Adrenal gland (tissue), 12 donors: ENCODE data around the gene MBLAC1. TPM values are rescaled to one million over a fixed set of nuclear protein-coding genes. Genes with fewer than 3 reads are reported as not detected.

ENCODE experiments used
- DNase-seq, 7 donors: peaks; one replicate each; pipeline ENCODE4 v3.0.0-alpha.2; 2019 to 2020
- H3K27ac ChIP-seq, 5 donors: fragments of 200-600 bp; sonication (generic) in 4 of 5; 1 replicate in 3 of 5; 2 replicates in 2 of 5; pipeline versions ENCODE4 v1.5.1 to v1.8.0; 2016 to 2020; ENCODE audit warnings: mild to moderate bottlenecking in 1 of 5
- H3K27me3 ChIP-seq: fragments of 200-600 bp; 2 replicates; pipeline ENCODE4 v1.8.0; 2021
- H3K36me3 ChIP-seq, 2 donors: fragments of 200-600 bp; replicated peaks in 1 of 2; 1 replicate in 1 of 2; 2 replicates in 1 of 2; pipeline versions ENCODE4 v1.5.1 to v1.8.0; 2018 to 2022
- H3K4me1 ChIP-seq, 2 donors: fragments of 200-600 bp; replicated peaks in 1 of 2; 1 replicate in 1 of 2; 2 replicates in 1 of 2; pipeline versions ENCODE4 v1.5.1 to v1.8.0; 2018 to 2021
- H3K4me3 ChIP-seq, 4 donors: fragments of 200-600 bp; sonication (generic) in 3 of 4; one replicate each; pipeline ENCODE4 v1.5.1; 2016 to 2018
- H3K9me3 ChIP-seq, 3 donors: fragments of 200-600 bp; sonication (generic) in 1 of 3; replicated peaks in 1 of 3; 1 replicate in 2 of 3; 2 replicates in 1 of 3; pipeline versions ENCODE4 v1.5.1 to v1.8.0; 2016 to 2021
- CTCF ChIP-seq, 6 experiments: fragments of 450-650 bp in 4 of 6; fragments of 200-600 bp in 2 of 6; sonication (generic) in 1 of 6; IDR thresholded peaks; 1 replicate in 5 of 6; 2 replicates in 1 of 6; pipeline versions ENCODE4 v1.5.1 to v1.8.0; 2016 to 2021; ENCODE audit warnings: antibody characterized with exemption in 6 of 6, mild to moderate bottlenecking in 2 of 6, moderate library complexity in 1 of 6
- POLR2A ChIP-seq, 2 donors: fragments of 450-650 bp; IDR thresholded peaks; one replicate each; pipeline ENCODE4 v1.6.1; 2017; ENCODE audit warnings: antibody characterized with exemption in 2 of 2, mild to moderate bottlenecking in 2 of 2, moderate library complexity in 1 of 2
- WGBS, 4 donors: extraction: QIAGEN DNeasy Blood & Tissue Kit in 2 of 4; methylation state at CpG; one replicate each; pipeline versions ENCODE4 v1.1.5 to v1.1.7; 2013 to 2017; 5-methylcytosine and 5-hydroxymethylcytosine counted together
- intact Hi-C, 2 donors: fragments of 100-400 bp; cut with DNase I; formaldehyde crosslinking; loops; one replicate each; pipeline versions ENCODE4 v1.14.1 to v1.15.0; 2022 to 2023
- polyA plus RNA-seq, 3 donors: library from polyadenylated mRNA; stranded (reverse); fragments of 200-250 nt in 2 of 3; fragments of 350-450 nt in 1 of 3; fragmentation: Illumina TruSeq in 1 of 3; extraction: RNeasy Lipid Tissue Mini Kit (QIAGEN cat#74804) in 1 of 3; gene quantifications; one replicate each; pipeline ENCODE4 v1.2.3, GENCODE V29; 2013 to 2014
- total RNA-seq, 9 donors: library from RNA; depleted of rRNA in 4 of 9; stranded (reverse); fragments of >200 nt in 4 of 9; fragments of 120-200 nt in 1 of 9; fragmentation: NEBNext Ultra II Directional in 1 of 9; extraction: Animal tissue kit (Norgen Biotek cat#: 25700) in 1 of 9; gene quantifications; one replicate each; pipeline versions ENCODE4 v1.1.0 to v1.2.4, GENCODE V29; 2013 to 2023
- donor health status: healthy with polysubstance abuse.
- donor health status: Bipolar disorder and iron deficiency.
- donor health status: DM: yes; HTN: yes; CAD: no.
- donor health status: DM: no; HTN: no; CAD: no.
- donor health status: DM: no; HTN: no; CAD: no.
- donor health status: DM: yes; HTN: yes; CAD: no.

The MBLAC1 gene
- total and polyA plus RNA-seq, 12 donors, result 0.38 to 7.0 (median 3.4) TPM

GRCh38 chr7:100169147-100169850 lies 42.5 kb downstream of the MBLAC1 start:
- TF ChIP-seq POLR2A (IDR thresholded peaks at IDR 0.05) (no peak), CTCF (IDR thresholded peaks at IDR 0.05) (no peak)
- Histone ChIP-seq H3K4me3 (no peak overlapping the region), H3K27ac (no peak overlapping the region), H3K4me1 (peaks cover 4 to 25% of the 10 kb centered on the region in 2 donors), H3K9me3 (no peaks in the 10 kb centered on the region), H3K27me3 (peaks cover 10% of the 10 kb centered on the region), H3K36me3 (no peaks in the 10 kb centered on the region)
- intact Hi-C loops, result no loop called here
- no peak for DNase-seq
- 87 to 89% (median 87%) methylated on average over 10 to 11 of the region's 11 CpGs for WGBS, 4 donors

GRCh38 chr7:100170101-100170897 lies 43.5 kb downstream of the MBLAC1 start:
- WGBS, 4 donors, result 81 to 85% (median 83%) methylated on average over 11 of the region's 11 CpGs
- DNase-seq, result peak in 1 of 7 donors; percentile 42
- intact Hi-C loops, result no loop called here

GRCh38 chr7:100171087-100171681 lies 44.4 kb downstream of the MBLAC1 start:
- no peak for TF ChIP-seq CTCF (IDR thresholded peaks at IDR 0.05)
- intact Hi-C loops, result no loop called here
- peak overlapping the region in 1 of 4 donors; percentile 54 for H3K4me3 ChIP-seq
- no peak for DNase-seq
- H3K9me3 ChIP-seq, result no peaks in the 10 kb centered on the region
- H3K4me1 ChIP-seq, result peaks cover 4 to 25% of the 10 kb centered on the region in 2 donors
- H3K27me3 ChIP-seq, result peaks cover 10% of the 10 kb centered on the region
- no peak overlapping the region for H3K27ac ChIP-seq
- no peaks in the 10 kb centered on the region for H3K36me3 ChIP-seq
- 3 to 30% (median 10%) methylated on average over 2 to 58 of the region's 61 CpGs for WGBS, 4 donors

More at GRCh38 chr7:100170101-100170897, 43.5 kb downstream of the MBLAC1 start:
- peaks cover 10% of the 10 kb centered on the region for H3K27me3 ChIP-seq
- H3K27ac ChIP-seq, result no peak overlapping the region
- no peaks in the 10 kb centered on the region for H3K36me3 ChIP-seq
- H3K4me3 ChIP-seq, result no peak overlapping the region
- TF ChIP-seq POLR2A (IDR thresholded peaks at IDR 0.05), result no peak
- TF ChIP-seq CTCF (IDR thresholded peaks at IDR 0.05), result no peak
- H3K9me3 ChIP-seq, result no peaks in the 10 kb centered on the region
- peaks cover 4 to 25% of the 10 kb centered on the region in 2 donors for H3K4me1 ChIP-seq

- Histone ChIP-seq H3K27ac (no peak overlapping the region), H3K36me3 (no peaks in the 10 kb centered on the region), H3K4me3 (peak overlapping the region in 1 of 4 donors; percentile 54), H3K4me1 (peaks cover 4 to 25% of the 10 kb centered on the region in 2 donors), H3K27me3 (peaks cover 10% of the 10 kb centered on the region), H3K9me3 (no peaks in the 10 kb centered on the region)
- peak in 1 of 7 donors; percentile 28 for DNase-seq
- intact Hi-C loops, result no loop called here
- TF ChIP-seq POLR2A (IDR thresholded peaks at IDR 0.05), result no peak
- no peak for TF ChIP-seq CTCF (IDR thresholded peaks at IDR 0.05)
- 37 to 67% (median 39%) methylated on average over 9 to 22 of the region's 22 CpGs for WGBS, 4 donors
Measured at GRCh38 chr7:100171840-100172239, 45.1 kb downstream of the MBLAC1 start.
